Parathyroid adenoma (tissue), 2 donors: ENCODE data around the gene TANGO2.

Experiments used
- H2AFZ ChIP-seq: fragments of 300-600 bp; sonication (generic); one replicate; pipeline ENCODE4 v1.7.0; 2017; ENCODE audit warnings: antibody characterized with exemption, mild to moderate bottlenecking
- H3K27ac ChIP-seq: fragments of 300-600 bp; sonication (generic); one replicate; pipeline ENCODE4 v1.7.0; 2017
- H3K27me3 ChIP-seq: fragments of 300-600 bp; sonication (generic); one replicate; pipeline ENCODE4 v1.7.0; 2017; ENCODE audit warnings: low read length; ENCODE audit not compliant: control insufficient read depth, insufficient read depth
- H3K36me3 ChIP-seq: fragments of 300-600 bp; sonication (generic); one replicate; pipeline ENCODE4 v1.7.0; 2017; ENCODE audit warnings: low read length; ENCODE audit not compliant: control insufficient read depth, insufficient read depth
- H3K4me1 ChIP-seq: fragments of 300-600 bp; sonication (generic); one replicate; pipeline ENCODE4 v1.7.0; 2017; ENCODE audit warnings: control low read depth
- H3K4me2 ChIP-seq: fragments of 300-600 bp; sonication (generic); one replicate; pipeline ENCODE4 v1.7.0; 2017; ENCODE audit warnings: low read length
- H3K4me3 ChIP-seq: fragments of 300-600 bp; sonication (generic); one replicate; pipeline ENCODE4 v1.7.0; 2017; ENCODE audit warnings: low read depth, low read length
- H3K79me2 ChIP-seq: fragments of 300-600 bp; sonication (generic); one replicate; pipeline ENCODE4 v1.7.0; 2017; ENCODE audit warnings: control low read depth
- H3K9ac ChIP-seq: fragments of 300-600 bp; sonication (generic); one replicate; pipeline ENCODE4 v1.7.0; 2017; ENCODE audit warnings: mild to moderate bottlenecking
- H3K9me3 ChIP-seq: fragments of 300-600 bp; sonication (generic); one replicate; pipeline ENCODE4 v1.7.0; 2017; ENCODE audit warnings: low read length; ENCODE audit not compliant: control insufficient read depth
- TF ChIP-seq, protein P1 (sequence below): fragments of 300-600 bp; sonication (generic); IDR thresholded peaks from one replicate; pipeline ENCODE4 v1.7.0; 2017; ENCODE audit warnings: antibody characterized with exemption, mild to moderate bottlenecking
- donor health status: primary hyperparathyroidism.

The TANGO2 gene

DNA sequence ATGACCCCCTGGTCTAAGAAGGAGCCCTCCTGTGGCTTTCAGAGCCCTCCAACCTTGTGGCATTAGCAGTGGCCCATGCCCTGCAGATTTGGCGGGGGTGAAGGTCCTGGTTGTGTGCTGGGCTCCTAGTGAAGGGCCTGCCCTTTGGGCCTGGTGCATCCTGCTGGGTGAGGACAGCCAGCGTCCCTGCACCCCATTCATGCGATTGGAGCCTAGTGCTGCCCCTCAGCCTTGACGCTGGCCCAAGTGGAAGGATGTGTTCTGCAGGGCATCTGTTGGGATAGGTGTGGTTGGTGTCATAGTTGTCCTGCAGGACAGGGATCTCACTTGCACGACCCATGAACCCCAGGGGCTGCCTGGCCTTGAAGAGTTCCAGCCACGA is 31.0 kb downstream of the TANGO2 start:
- H2AFZ ChIP-seq: no peak overlapping the region
- H3K4me3 ChIP-seq: no peak overlapping the region
- no peaks in the 10 kb centered on the region for H3K36me3 ChIP-seq
- TF ChIP-seq, protein P1, sequence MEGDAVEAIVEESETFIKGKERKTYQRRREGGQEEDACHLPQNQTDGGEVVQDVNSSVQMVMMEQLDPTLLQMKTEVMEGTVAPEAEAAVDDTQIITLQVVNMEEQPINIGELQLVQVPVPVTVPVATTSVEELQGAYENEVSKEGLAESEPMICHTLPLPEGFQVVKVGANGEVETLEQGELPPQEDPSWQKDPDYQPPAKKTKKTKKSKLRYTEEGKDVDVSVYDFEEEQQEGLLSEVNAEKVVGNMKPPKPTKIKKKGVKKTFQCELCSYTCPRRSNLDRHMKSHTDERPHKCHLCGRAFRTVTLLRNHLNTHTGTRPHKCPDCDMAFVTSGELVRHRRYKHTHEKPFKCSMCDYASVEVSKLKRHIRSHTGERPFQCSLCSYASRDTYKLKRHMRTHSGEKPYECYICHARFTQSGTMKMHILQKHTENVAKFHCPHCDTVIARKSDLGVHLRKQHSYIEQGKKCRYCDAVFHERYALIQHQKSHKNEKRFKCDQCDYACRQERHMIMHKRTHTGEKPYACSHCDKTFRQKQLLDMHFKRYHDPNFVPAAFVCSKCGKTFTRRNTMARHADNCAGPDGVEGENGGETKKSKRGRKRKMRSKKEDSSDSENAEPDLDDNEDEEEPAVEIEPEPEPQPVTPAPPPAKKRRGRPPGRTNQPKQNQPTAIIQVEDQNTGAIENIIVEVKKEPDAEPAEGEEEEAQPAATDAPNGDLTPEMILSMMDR: no peak
- H3K27me3 ChIP-seq: no peaks in the 10 kb centered on the region
- no peak overlapping the region for H3K9ac ChIP-seq
- H3K4me2 ChIP-seq: no peak overlapping the region
- H3K4me1 ChIP-seq: no peaks in the 10 kb centered on the region
- H3K27ac ChIP-seq: no peak overlapping the region
- H3K9me3 ChIP-seq: no peaks in the 10 kb centered on the region
- H3K79me2 ChIP-seq: no peaks in the 10 kb centered on the region

DNA sequence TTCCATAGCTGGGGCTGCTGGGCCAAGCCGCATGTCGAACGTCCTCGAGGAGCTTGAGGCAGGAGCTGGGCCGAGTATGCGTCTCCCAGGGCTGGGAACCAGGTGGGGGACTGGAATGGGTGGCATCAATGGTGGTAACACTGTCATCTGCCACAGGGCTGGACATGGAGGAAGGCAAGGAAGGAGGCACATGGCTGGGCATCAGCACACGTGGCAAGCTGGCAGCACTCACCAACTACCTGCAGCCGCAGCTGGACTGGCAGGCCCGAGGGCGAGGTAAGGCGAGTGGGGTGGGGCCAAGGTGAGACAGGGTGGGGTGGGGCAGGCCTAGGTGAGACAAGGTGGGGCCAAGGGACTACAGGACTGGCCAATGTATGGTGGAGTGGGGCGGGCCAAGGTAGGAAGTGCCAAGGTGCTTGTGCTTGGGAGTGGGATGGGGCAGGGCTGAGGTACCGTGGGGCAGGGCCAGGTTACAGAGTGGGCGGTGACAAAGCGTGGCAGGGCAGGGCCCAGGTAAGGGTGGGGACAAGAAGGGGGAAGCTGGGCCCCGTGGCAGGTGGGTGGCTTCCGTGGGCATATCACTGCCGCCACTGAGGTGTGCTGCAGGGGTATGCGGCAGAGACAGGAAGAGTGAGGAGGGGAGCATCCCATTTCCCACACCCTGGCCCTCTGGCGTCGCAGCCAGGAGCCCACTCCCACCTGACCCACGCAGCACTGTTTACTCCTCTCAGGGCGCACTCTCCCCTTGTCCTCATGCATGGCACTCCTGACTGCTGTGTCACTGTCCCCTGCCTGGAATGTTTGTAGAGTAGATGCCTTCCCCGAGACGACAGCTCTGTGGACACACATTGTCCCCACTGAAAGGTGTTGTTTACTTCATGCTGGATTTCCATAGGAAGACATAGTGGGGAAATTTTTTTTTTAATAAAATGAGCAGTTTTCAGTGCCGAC is 31.7 kb downstream of the TANGO2 start:
- TF ChIP-seq, protein P1: no peak
- Histone ChIP-seq H3K79me2 (no peaks in the 10 kb centered on the region), H3K36me3 (no peaks in the 10 kb centered on the region)

DNA sequence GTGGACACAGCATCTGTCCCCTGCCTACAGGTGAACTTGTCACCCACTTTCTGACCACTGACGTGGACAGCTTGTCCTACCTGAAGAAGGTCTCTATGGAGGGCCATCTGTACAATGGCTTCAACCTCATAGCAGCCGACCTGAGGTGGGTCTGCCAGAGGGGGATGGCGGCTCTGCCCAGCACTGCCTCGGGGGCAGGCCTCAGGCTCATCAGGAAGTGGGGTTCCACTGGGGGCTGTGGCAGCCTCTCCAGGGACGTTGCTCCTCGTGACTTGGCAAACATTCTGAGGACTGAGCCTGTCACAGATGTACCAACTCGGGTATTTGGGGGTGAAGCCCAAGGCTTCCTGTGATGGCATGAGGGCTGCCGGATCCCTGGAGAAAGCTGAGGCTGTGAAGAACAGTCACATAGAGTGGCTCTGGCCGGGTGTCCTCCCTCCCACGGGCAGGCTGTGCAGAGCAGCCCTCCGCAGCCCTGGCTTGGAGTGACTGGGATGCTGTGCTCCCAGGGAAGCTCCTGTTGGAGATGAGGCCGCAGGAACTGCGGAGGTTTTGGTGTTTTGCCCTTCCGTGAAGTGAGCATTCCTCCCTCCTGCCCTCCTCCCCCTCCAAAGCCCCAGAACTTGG is 32.6 kb downstream of the TANGO2 start:
- no peak overlapping the region for H3K27ac ChIP-seq
- H3K9me3 ChIP-seq: no peaks in the 10 kb centered on the region
- no peak overlapping the region for H3K4me3 ChIP-seq
- H3K4me2 ChIP-seq: no peak overlapping the region
- H3K9ac ChIP-seq: no peak overlapping the region
- H3K4me1 ChIP-seq: no peaks in the 10 kb centered on the region
- H2AFZ ChIP-seq: no peak overlapping the region
- no peaks in the 10 kb centered on the region for H3K27me3 ChIP-seq
- no peaks in the 10 kb centered on the region for H3K79me2 ChIP-seq
- TF ChIP-seq, protein P1: no peak
- H3K36me3 ChIP-seq: no peaks in the 10 kb centered on the region

More for the DNA sequence above, 31.7 kb downstream of the TANGO2 start:
- no peaks in the 10 kb centered on the region for H3K9me3 ChIP-seq
- H3K9ac ChIP-seq: no peak overlapping the region
- no peak overlapping the region for H3K4me2 ChIP-seq
- no peaks in the 10 kb centered on the region for H3K27me3 ChIP-seq
- H3K4me1 ChIP-seq: no peaks in the 10 kb centered on the region
- H3K27ac ChIP-seq: no peak overlapping the region
- H3K4me3 ChIP-seq: no peak overlapping the region
- H2AFZ ChIP-seq: no peak overlapping the region

DNA sequence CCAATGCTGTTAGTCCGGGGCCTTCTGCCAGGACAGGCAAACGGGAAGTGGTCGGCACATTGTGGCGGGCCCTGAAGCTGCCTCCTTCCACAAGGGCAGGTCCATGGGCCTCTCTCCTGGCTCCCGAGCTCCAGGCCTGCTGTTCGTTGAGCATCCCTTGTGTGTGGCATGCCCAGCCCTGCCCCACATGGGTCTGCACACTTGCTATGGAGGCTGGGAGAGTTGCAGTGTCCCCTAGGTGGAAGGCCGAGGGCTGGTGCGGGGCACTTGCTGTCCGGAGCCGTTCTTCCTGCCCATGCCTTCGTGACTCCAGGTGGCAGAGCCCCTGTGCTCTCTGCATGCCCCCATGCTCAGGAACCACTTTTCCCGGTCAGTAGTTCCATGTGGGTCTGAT is 33.1 kb downstream of the TANGO2 start:
- H3K4me3 ChIP-seq: no peak overlapping the region
- H3K4me1 ChIP-seq: no peaks in the 10 kb centered on the region
- H3K27me3 ChIP-seq: no peaks in the 10 kb centered on the region
- TF ChIP-seq, protein P1: no peak
- no peak overlapping the region for H3K4me2 ChIP-seq
- H2AFZ ChIP-seq: no peak overlapping the region
- no peaks in the 10 kb centered on the region for H3K36me3 ChIP-seq
- no peak overlapping the region for H3K9ac ChIP-seq
- no peaks in the 10 kb centered on the region for H3K79me2 ChIP-seq
- no peak overlapping the region for H3K27ac ChIP-seq
- H3K9me3 ChIP-seq: no peaks in the 10 kb centered on the region
